HepG2 (cell line): ENCODE data around the gene MARCHF6. TPM values are rescaled to one million over a fixed set of nuclear protein-coding genes. Genes with fewer than 3 reads are reported as not detected.

Source experiments
- CCDC6 ChIP-seq: sonication (generic); formaldehyde crosslinking; IDR thresholded peaks from 2 replicates; pipeline ENCODE4 v1.8.1; 2022; ENCODE audit warnings: mild to moderate bottlenecking, missing genetic modification reagents, moderate library complexity
- EHMT2 ChIP-seq: fragments of 200-600 bp; sonication (generic); IDR thresholded peaks from 2 replicates; pipeline ENCODE4 v1.7.0; 2017; ENCODE audit warnings: antibody characterized with exemption, low read depth, low read length, borderline replicate concordance
- ELF1 ChIP-seq: sonication (generic); formaldehyde crosslinking; IDR thresholded peaks from 2 replicates; pipeline ENCODE4 v1.4.0; 2020; ENCODE audit warnings: missing genetic modification reagents
- FOXK2 ChIP-seq: fragments of 450-650 bp; IDR thresholded peaks from 2 replicates; pipeline ENCODE4 v1.6.1; 2016
- HNRNPLL ChIP-seq: fragments of 200-400 bp; formaldehyde crosslinking; IDR thresholded peaks from 2 replicates; pipeline ENCODE4 v1.6.1; 2017; ENCODE audit warnings: mild to moderate bottlenecking, low read depth, low read length; ENCODE audit not compliant: poor library complexity, severe bottlenecking
- MAFF ChIP-seq: IDR thresholded peaks from 2 replicates; pipeline ENCODE4 v1.6.1; 2011; ENCODE audit warnings: low read depth, low read length, improper control_type of control experiment
- NCOA2 ChIP-seq: sonication (generic); formaldehyde crosslinking; IDR thresholded peaks from 2 replicates; pipeline ENCODE4 v1.8.0; 2022; ENCODE audit warnings: inconsistent platforms
- PAF1 ChIP-seq: IDR thresholded peaks from 2 replicates; pipeline ENCODE4 v1.6.1; 2016; ENCODE audit warnings: missing genetic modification reagents, missing compliant biosample characterization
- PCBP1 ChIP-seq: fragments of 200-400 bp; formaldehyde crosslinking; IDR thresholded peaks from 2 replicates; pipeline ENCODE4 v1.6.1; 2017; ENCODE audit warnings: mild to moderate bottlenecking, low read depth, low read length, borderline replicate concordance
- POLR2A ChIP-seq, 2 experiments: IDR thresholded peaks; 2 replicates each; pipeline ENCODE4 v1.6.1; 2011; ENCODE audit warnings: low read depth in 2 of 2, low read length in 2 of 2, mild to moderate bottlenecking in 1 of 2, moderate library complexity in 1 of 2; ENCODE audit not compliant: insufficient read depth in 1 of 2
- SP4 ChIP-seq: sonication (generic); formaldehyde crosslinking; IDR thresholded peaks from 2 replicates; pipeline ENCODE4 v1.8.1; 2023; ENCODE audit warnings: mild to moderate bottlenecking, missing genetic modification reagents
- THAP8 ChIP-seq: sonication (generic); formaldehyde crosslinking; IDR thresholded peaks from 2 replicates; pipeline ENCODE4 v1.5.1; 2020; ENCODE audit warnings: missing genetic modification reagents, mild to moderate bottlenecking, borderline replicate concordance
- ZNF546 ChIP-seq: sonication (generic); formaldehyde crosslinking; conservative IDR thresholded peaks from 2 replicates; pipeline ENCODE4 v1.8.1; 2023; ENCODE audit warnings: mild to moderate bottlenecking, missing genetic modification reagents
- ZNF891 ChIP-seq: sonication (generic); formaldehyde crosslinking; IDR thresholded peaks from 2 replicates; pipeline ENCODE4 v1.5.0; 2020; ENCODE audit warnings: mild to moderate bottlenecking, missing genetic modification reagents
- polyA plus RNA-seq, 8 experiments: library from polyadenylated mRNA; depleted of rRNA in 3 of 8; stranded (reverse) in 7 of 8; unstranded in 1 of 8; fragments of >200 nt; fragmentation: Illumina TruSeq in 4 of 8; extraction: Trizol in 4 of 8; gene quantifications; 2 replicates each; pipeline versions ENCODE4 v1.2.1 to v1.2.3, GENCODE V29; 2011 to 2016; ENCODE audit warnings: low read depth in 4 of 8, missing spikeins in 1 of 8, mixed read lengths in 1 of 8; ENCODE audit not compliant: insufficient read depth in 1 of 8
- total RNA-seq, 5 experiments: library from RNA; depleted of rRNA; stranded (reverse); fragments of >200 nt; fragmentation: Illumina TruSeq; extraction: Trizol; gene quantifications; 2 replicates each; pipeline ENCODE4 v1.2.3, GENCODE V29; 2016; ENCODE audit warnings: low read depth in 1 of 5
- TF ChIP-seq, protein P1 (sequence below): IDR thresholded peaks from 2 replicates; pipeline ENCODE4 v1.6.1; 2016; ENCODE audit warnings: missing compliant biosample characterization, missing genetic modification reagents, borderline replicate concordance
- TF ChIP-seq, protein P2 (sequence below): fragments of 450-650 bp; IDR thresholded peaks from 2 replicates; pipeline ENCODE4 v1.6.1; 2017
- TF ChIP-seq, protein P3 (sequence below): IDR thresholded peaks from 2 replicates; pipeline ENCODE4 v1.4.0; 2020; ENCODE audit warnings: mild to moderate bottlenecking, missing genetic modification reagents
- TF ChIP-seq, protein P4 (sequence below): IDR thresholded peaks from 2 replicates; pipeline ENCODE4 v1.6.1; 2018; ENCODE audit warnings: missing genetic modification reagents, mild to moderate bottlenecking, missing compliant biosample characterization
- TF ChIP-seq, protein P5 (sequence below): sonication (generic); formaldehyde crosslinking; IDR thresholded peaks from 2 replicates; pipeline ENCODE4 v1.8.1; 2023; ENCODE audit warnings: mild to moderate bottlenecking, missing genetic modification reagents, borderline replicate concordance

Gene MARCHF6
- total and polyA plus RNA-seq, 2 of the 13 experiments (the other 11 are each of a cell fraction or from before 2014, with no cell fraction given): 48.6 to 107 TPM

DNA sequence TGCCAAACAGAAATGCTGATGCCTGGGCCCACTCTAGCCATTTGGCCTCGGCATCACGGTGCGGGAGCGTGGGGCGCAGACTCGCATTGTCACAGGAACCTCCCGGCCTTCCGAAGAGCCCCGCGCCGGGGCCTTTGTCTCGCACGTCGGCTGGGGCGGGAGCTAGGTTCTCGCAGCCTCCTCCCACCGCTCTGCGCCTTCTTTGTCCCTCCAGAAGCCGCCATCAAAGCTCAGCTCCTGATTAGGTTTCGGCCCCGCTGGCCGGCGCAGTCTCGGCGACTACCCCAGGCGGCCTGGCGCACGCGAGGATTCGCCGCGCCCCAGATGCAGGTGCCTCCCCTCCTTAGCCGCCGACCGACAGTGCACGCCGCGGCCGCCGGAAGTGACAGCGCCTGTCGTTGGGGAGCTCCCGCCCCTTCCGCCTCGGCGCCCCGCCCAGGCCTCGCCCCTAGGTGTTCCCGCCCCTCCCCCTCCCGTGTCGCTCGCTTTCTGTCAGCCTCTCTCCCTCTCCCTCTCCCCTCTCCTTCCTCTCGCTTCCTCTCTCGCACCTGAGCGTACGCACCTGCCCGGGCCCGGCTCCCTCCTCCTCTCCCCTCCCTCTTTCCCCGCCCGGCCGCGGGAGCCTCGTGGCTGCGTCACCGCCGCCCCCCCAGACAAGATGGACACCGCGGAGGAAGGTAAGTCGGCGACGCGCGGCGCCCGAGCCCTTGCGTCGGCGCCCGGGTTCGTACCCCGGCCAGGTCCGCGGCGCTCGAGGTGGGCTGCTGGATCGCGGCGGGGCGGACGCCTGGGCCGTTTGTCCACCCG lies at the start of gene MARCHF6 (continued):
- TF ChIP-seq, protein P1, sequence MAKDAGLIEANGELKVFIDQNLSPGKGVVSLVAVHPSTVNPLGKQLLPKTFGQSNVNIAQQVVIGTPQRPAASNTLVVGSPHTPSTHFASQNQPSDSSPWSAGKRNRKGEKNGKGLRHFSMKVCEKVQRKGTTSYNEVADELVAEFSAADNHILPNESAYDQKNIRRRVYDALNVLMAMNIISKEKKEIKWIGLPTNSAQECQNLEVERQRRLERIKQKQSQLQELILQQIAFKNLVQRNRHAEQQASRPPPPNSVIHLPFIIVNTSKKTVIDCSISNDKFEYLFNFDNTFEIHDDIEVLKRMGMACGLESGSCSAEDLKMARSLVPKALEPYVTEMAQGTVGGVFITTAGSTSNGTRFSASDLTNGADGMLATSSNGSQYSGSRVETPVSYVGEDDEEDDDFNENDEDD (CRISPR knock-in tag): peak; percentile 59
- TF ChIP-seq HNRNPLL (peak; percentile 70), EHMT2 (no peak), ZNF891 (CRISPR knock-in tag) (peak; percentile 89), THAP8 (peak; percentile 83; the same call in 1 of the 2 replicates), PAF1 (CRISPR knock-in tag) (no peak), NCOA2 (CRISPR knock-in tag) (no peak; the same call in 1 of the 2 replicates), FOXK2 (no peak), POLR2A (IDR thresholded peaks at IDR 0.05; ENCODE audit: insufficient read depth in 1 of 2, low read depth in 2 of 2, low read length in 2 of 2) (peak; percentile 93 to 96), MAFF (no peak), SP4 (CRISPR knock-in tag) (peak; percentile 93), CCDC6 (CRISPR knock-in tag) (peak; percentile 5; the same call in 1 of the 2 replicates), PCBP1 (0 out of 2 replicates have a peak, but pooled peaks have one; percentile 89), ZNF546 (peak; percentile 80; the same call in 1 of the 2 replicates), ELF1 (CRISPR knock-in tag) (no peak)
- TF ChIP-seq, protein P2, sequence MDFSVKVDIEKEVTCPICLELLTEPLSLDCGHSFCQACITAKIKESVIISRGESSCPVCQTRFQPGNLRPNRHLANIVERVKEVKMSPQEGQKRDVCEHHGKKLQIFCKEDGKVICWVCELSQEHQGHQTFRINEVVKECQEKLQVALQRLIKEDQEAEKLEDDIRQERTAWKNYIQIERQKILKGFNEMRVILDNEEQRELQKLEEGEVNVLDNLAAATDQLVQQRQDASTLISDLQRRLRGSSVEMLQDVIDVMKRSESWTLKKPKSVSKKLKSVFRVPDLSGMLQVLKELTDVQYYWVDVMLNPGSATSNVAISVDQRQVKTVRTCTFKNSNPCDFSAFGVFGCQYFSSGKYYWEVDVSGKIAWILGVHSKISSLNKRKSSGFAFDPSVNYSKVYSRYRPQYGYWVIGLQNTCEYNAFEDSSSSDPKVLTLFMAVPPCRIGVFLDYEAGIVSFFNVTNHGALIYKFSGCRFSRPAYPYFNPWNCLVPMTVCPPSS: no peak
- TF ChIP-seq, protein P3, sequence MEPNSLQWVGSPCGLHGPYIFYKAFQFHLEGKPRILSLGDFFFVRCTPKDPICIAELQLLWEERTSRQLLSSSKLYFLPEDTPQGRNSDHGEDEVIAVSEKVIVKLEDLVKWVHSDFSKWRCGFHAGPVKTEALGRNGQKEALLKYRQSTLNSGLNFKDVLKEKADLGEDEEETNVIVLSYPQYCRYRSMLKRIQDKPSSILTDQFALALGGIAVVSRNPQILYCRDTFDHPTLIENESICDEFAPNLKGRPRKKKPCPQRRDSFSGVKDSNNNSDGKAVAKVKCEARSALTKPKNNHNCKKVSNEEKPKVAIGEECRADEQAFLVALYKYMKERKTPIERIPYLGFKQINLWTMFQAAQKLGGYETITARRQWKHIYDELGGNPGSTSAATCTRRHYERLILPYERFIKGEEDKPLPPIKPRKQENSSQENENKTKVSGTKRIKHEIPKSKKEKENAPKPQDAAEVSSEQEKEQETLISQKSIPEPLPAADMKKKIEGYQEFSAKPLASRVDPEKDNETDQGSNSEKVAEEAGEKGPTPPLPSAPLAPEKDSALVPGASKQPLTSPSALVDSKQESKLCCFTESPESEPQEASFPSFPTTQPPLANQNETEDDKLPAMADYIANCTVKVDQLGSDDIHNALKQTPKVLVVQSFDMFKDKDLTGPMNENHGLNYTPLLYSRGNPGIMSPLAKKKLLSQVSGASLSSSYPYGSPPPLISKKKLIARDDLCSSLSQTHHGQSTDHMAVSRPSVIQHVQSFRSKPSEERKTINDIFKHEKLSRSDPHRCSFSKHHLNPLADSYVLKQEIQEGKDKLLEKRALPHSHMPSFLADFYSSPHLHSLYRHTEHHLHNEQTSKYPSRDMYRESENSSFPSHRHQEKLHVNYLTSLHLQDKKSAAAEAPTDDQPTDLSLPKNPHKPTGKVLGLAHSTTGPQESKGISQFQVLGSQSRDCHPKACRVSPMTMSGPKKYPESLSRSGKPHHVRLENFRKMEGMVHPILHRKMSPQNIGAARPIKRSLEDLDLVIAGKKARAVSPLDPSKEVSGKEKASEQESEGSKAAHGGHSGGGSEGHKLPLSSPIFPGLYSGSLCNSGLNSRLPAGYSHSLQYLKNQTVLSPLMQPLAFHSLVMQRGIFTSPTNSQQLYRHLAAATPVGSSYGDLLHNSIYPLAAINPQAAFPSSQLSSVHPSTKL (CRISPR knock-in tag): peak; percentile 47; the same call in 1 of the 2 replicates
- TF ChIP-seq, protein P4, sequence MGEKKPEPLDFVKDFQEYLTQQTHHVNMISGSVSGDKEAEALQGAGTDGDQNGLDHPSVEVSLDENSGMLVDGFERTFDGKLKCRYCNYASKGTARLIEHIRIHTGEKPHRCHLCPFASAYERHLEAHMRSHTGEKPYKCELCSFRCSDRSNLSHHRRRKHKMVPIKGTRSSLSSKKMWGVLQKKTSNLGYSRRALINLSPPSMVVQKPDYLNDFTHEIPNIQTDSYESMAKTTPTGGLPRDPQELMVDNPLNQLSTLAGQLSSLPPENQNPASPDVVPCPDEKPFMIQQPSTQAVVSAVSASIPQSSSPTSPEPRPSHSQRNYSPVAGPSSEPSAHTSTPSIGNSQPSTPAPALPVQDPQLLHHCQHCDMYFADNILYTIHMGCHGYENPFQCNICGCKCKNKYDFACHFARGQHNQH (CRISPR knock-in tag): peak; percentile 73; the same call in 1 of the 2 replicates
- TF ChIP-seq, protein P5, sequence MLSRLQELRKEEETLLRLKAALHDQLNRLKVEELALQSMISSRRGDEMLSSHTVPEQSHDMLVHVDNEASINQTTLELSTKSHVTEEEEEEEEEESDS (CRISPR knock-in tag): no peak
